GM21526 (cell line): ENCODE data around the gene ZNF396.

Experiments used
- ATAC-seq: cut with Tn5 transposase; IDR thresholded peaks from one replicate; pipeline ENCODE4 v1.9.1; 2021; ENCODE audit warnings: moderate library complexity; ENCODE audit not compliant: unreplicated experiment, low FRiP score

The ZNF396 gene

GRCh38 chr18:35386600-35387100 lies 9.5 kb upstream of the ZNF396 start:
- peak; percentile 79 for ATAC-seq

GRCh38 chr18:35383136-35383535 lies 6.0 kb upstream of the ZNF396 start:
- ATAC-seq, result no peak

GRCh38 chr18:35379421-35379820 lies 2.3 kb upstream of the ZNF396 start:
- no peak for ATAC-seq

GRCh38 chr18:35378574-35378896 lies 1.4 kb upstream of the ZNF396 start:
- no peak for ATAC-seq

GRCh38 chr18:35377875-35378573 lies 887 bp upstream of the ZNF396 start:
- no peak for ATAC-seq

- peak; percentile 72 for ATAC-seq
These were observed 770 bp downstream of the ZNF396 start for GRCh38 chr18:35376393-35376741.

- ATAC-seq, result no peak
These were observed 2.4 kb downstream of the ZNF396 start for GRCh38 chr18:35374708-35375107.

- no peak for ATAC-seq
These were observed 5.5 kb downstream of the ZNF396 start for GRCh38 chr18:35371412-35372195.

GRCh38 chr18:35369126-35369525 lies 8.0 kb downstream of the ZNF396 start:
- no peak for ATAC-seq

- no peak for ATAC-seq
These were observed 8.5 kb downstream of the ZNF396 start for GRCh38 chr18:35368595-35368994.

GRCh38 chr18:35362531-35362930 lies 14.6 kb downstream of the ZNF396 start:
- ATAC-seq, result no peak

GRCh38 chr18:35361570-35362321 lies 15.4 kb downstream of the ZNF396 start:
- no peak for ATAC-seq

GRCh38 chr18:35355140-35355618 lies 22.0 kb downstream of the ZNF396 start:
- ATAC-seq, result peak; percentile 98

GRCh38 chr18:35352778-35353177 lies 24.4 kb downstream of the ZNF396 start:
- ATAC-seq, result no peak

GRCh38 chr18:35352283-35352682 lies 24.9 kb downstream of the ZNF396 start:
- no peak for ATAC-seq

GRCh38 chr18:35348001-35348400 lies 29.1 kb downstream of the ZNF396 start:
- ATAC-seq, result no peak

- ATAC-seq, result no peak
These were observed 31.2 kb downstream of the ZNF396 start for GRCh38 chr18:35345950-35346349.

GRCh38 chr18:35345460-35345921 lies 31.6 kb downstream of the ZNF396 start:
- ATAC-seq, result no peak

- ATAC-seq, result peak; percentile 1
These were observed 32.2 kb downstream of the ZNF396 start for GRCh38 chr18:35344736-35345459.

GRCh38 chr18:35343936-35344735 lies 33.0 kb downstream of the ZNF396 start, which contains the start of gene ZNF24:
Gene ZNF24, minus strand, starts transcription at chr18:35344420. Its CDS starts 3,770 bp downstream, at chr18:35340650.
- peak; percentile 95 for ATAC-seq
